GM21529 (cell line): ENCODE data around the gene FAM228A.
A peak's percentile ranks its signal among the peaks of the same experiment; 100 is the strongest.
"Not testable (repeated sequence)": the region's sequence is repeated elsewhere in the genome, so short reads cannot be mapped to it uniquely, and the experiment has no call there.

ENCODE experiments used
- ATAC-seq: cut with Tn5 transposase; IDR thresholded peaks from one replicate; pipeline ENCODE4 v1.9.1; 2021; ENCODE audit not compliant: unreplicated experiment

The FAM228A gene

GRCh38 chr2:24174851-24175277, at the start of gene FAM228A:
TSS of gene FAM228A (plus strand) at chr2:24175053. CDS start at chr2:24175481, 428 bp downstream.
- no peak for ATAC-seq

GRCh38 chr2:24125956-24126355, 48.9 kb upstream of the FAM228A start:
- no peak for ATAC-seq

- ATAC-seq: no peak
These were observed 42.3 kb upstream of the FAM228A start for GRCh38 chr2:24132543-24132942.

- not testable (repeated sequence) for ATAC-seq
These were observed 34.5 kb upstream of the FAM228A start for GRCh38 chr2:24140305-24140704.

GRCh38 chr2:24147364-24147763, 27.5 kb upstream of the FAM228A start:
- ATAC-seq: no peak

GRCh38 chr2:24152413-24153197, 22.2 kb upstream of the FAM228A start:
- ATAC-seq: no peak

- no peak for ATAC-seq
These were observed 21.4 kb upstream of the FAM228A start for GRCh38 chr2:24153478-24153877.

- no peak for ATAC-seq
These were observed 16.7 kb upstream of the FAM228A start for GRCh38 chr2:24158131-24158530.

- no peak for ATAC-seq
These were observed 15.1 kb upstream of the FAM228A start for GRCh38 chr2:24159708-24160107.

GRCh38 chr2:24160761-24161160, 14.1 kb upstream of the FAM228A start:
- no peak for ATAC-seq

- ATAC-seq: no peak
These were observed 12.4 kb upstream of the FAM228A start for GRCh38 chr2:24162494-24162893.

GRCh38 chr2:24163186-24163585, 11.7 kb upstream of the FAM228A start:
- no peak for ATAC-seq

GRCh38 chr2:24163601-24164000, 11.3 kb upstream of the FAM228A start:
- no peak for ATAC-seq

- peak; percentile 86 for ATAC-seq
These were observed 10.4 kb upstream of the FAM228A start for GRCh38 chr2:24164416-24164973.

- ATAC-seq: no peak
These were observed 5.8 kb upstream of the FAM228A start for GRCh38 chr2:24169023-24169422.

GRCh38 chr2:24175631-24176187, 856 bp downstream of the FAM228A start:
- ATAC-seq: no peak

- no peak for ATAC-seq
These were observed 1.5 kb downstream of the FAM228A start for GRCh38 chr2:24176326-24176725.

- ATAC-seq: no peak
These were observed 4.8 kb downstream of the FAM228A start for GRCh38 chr2:24179683-24180082.

GRCh38 chr2:24181849-24182248, 7.0 kb downstream of the FAM228A start:
- no peak for ATAC-seq

GRCh38 chr2:24182507-24182906, 7.7 kb downstream of the FAM228A start:
- no peak for ATAC-seq

GRCh38 chr2:24183366-24184069, 8.7 kb downstream of the FAM228A start:
- no peak for ATAC-seq

- ATAC-seq: no peak
These were observed 14.7 kb downstream of the FAM228A start for GRCh38 chr2:24189551-24189950.
